ENCODE measurements around the gene EVL. TPM values are rescaled to one million over a fixed set of nuclear protein-coding genes. Genes with fewer than 3 reads are reported as not detected.

The EVL gene
- total and polyA plus RNA-seq, 2 donors (not counting 3 experiments of a cell fraction or from before 2014, with no cell fraction given): 34.6 to 62.5 TPM

DNA sequence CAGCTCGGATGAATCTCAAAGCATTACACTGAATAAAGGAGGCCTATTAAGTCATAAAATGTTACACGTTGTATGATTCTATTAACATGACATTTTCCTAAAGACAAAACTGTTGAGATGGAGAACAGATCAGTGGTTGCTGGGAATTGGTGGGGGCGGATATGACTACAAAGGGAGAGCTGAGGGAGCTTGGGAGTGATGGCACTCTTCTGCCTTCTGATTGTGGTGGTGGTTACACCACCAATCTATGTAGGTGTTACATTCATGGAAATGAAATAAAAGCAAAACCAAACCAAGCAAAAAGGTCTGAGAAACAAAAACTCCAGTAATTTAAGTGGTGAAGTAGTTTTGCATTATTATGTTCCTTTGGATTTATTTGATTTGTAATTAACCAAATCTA lies 16.4 kb upstream of the EVL start:
- Histone ChIP-seq H3K27ac (ENCODE audit: insufficient read depth, low read depth, low read length) (no peak overlapping the region), H3K4me3 (replicated peaks in 1 of 3; ENCODE audit: insufficient read depth in 1 of 3, low read depth in 1 of 3, low read length in 3 of 3) (no peak overlapping the region), H3K9me3 (replicated peaks; ENCODE audit: control insufficient read depth, insufficient read depth, low read length) (no peaks in the 10 kb centered on the region), H3K27me3 (ENCODE audit: control insufficient read depth in 2 of 2, insufficient read depth in 2 of 2, low read length in 2 of 2) (no peaks in the 10 kb centered on the region), H3K4me1 (ENCODE audit: control insufficient read depth, extremely low read depth, insufficient read depth, low read length) (no peaks in the 10 kb centered on the region), H2AFZ (ENCODE audit: low read depth, low read length) (no peak overlapping the region), H3K9ac (replicated peaks; ENCODE audit: extremely low read depth, insufficient read depth, low read length) (no peak overlapping the region), H3K4me2 (ENCODE audit: insufficient read depth, low read length) (no peak overlapping the region), H4K20me1 (replicated peaks; ENCODE audit: control insufficient read depth, extremely low read depth, insufficient read depth, low read length) (no peaks in the 10 kb centered on the region), H3K9me1 (replicated peaks; ENCODE audit: control insufficient read depth, extremely low read depth, insufficient read depth, low read length) (no peaks in the 10 kb centered on the region), H3K79me2 (ENCODE audit: control insufficient read depth, insufficient read depth, low read length) (no peaks in the 10 kb centered on the region), H3K36me3 (ENCODE audit: control insufficient read depth in 2 of 2, extremely low read depth in 1 of 2, insufficient read depth in 2 of 2, low read length in 2 of 2) (no peaks in the 10 kb centered on the region)
- FAIRE-seq (no peak), DNase-seq (ENCODE audit: low read depth, low spot score) (no peak)
- TF ChIP-seq JUN (IDR thresholded peaks at IDR 0.05; ENCODE audit: borderline replicate concordance, insufficient read depth, insufficient read length, low read depth): no peak
- CTCF ChIA-PET: interaction anchor here (1.2 kb wide), 1 partner anchor 9 kb away, joined by 3 read pairs; no protein-coding TSS in a partner anchor
- BruUV-seq (replicated peaks): no TSS peak
- dilution Hi-C loops (cut with MboI; ENCODE audit: extremely low pct_ligation_motif_present, low sequenced_read_pairs) (no loop called here), intact Hi-C loops (cut with micrococcal nuclease) (no loop called here)
- POLR2A ChIA-PET: no interaction called here

DNA sequence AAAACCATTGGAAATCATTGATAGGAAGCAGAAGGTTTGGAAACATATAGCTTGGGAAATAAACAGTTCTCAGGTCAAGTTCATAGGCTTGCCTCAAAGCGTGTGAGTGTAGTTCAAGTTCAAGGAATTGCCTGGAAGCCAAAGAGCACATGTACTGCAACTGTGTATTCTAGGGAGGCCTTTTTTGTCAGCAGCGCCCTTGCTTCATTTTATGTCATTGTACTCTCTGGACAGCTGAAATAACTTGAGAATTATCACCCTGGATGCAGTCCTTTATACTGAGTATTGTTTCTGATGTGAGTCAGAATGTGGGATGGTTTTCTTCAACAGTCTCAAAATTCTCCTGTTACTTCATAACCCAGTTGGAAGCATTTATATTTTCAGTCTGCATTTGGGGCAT lies 16.0 kb upstream of the EVL start:
- Histone ChIP-seq H3K79me2 (ENCODE audit: control insufficient read depth, insufficient read depth, low read length) (no peaks in the 10 kb centered on the region), H3K27ac (ENCODE audit: insufficient read depth, low read depth, low read length) (no peak overlapping the region), H3K36me3 (ENCODE audit: control insufficient read depth in 2 of 2, extremely low read depth in 1 of 2, insufficient read depth in 2 of 2, low read length in 2 of 2) (no peaks in the 10 kb centered on the region), H3K27me3 (ENCODE audit: control insufficient read depth in 2 of 2, insufficient read depth in 2 of 2, low read length in 2 of 2) (no peaks in the 10 kb centered on the region), H4K20me1 (replicated peaks; ENCODE audit: control insufficient read depth, extremely low read depth, insufficient read depth, low read length) (no peaks in the 10 kb centered on the region), H2AFZ (ENCODE audit: low read depth, low read length) (no peak overlapping the region), H3K4me2 (ENCODE audit: insufficient read depth, low read length) (no peak overlapping the region), H3K4me3 (replicated peaks in 1 of 3; ENCODE audit: insufficient read depth in 1 of 3, low read depth in 1 of 3, low read length in 3 of 3) (no peak overlapping the region), H3K4me1 (ENCODE audit: control insufficient read depth, extremely low read depth, insufficient read depth, low read length) (no peaks in the 10 kb centered on the region), H3K9ac (replicated peaks; ENCODE audit: extremely low read depth, insufficient read depth, low read length) (no peak overlapping the region), H3K9me1 (replicated peaks; ENCODE audit: control insufficient read depth, extremely low read depth, insufficient read depth, low read length) (no peaks in the 10 kb centered on the region), H3K9me3 (replicated peaks; ENCODE audit: control insufficient read depth, insufficient read depth, low read length) (no peaks in the 10 kb centered on the region)
- FAIRE-seq: peak; percentile 74
- intact Hi-C loops (cut with micrococcal nuclease): no loop called here
- BruUV-seq (replicated peaks): no TSS peak
- dilution Hi-C loops (cut with MboI; ENCODE audit: extremely low pct_ligation_motif_present, low sequenced_read_pairs): no loop called here
- POLR2A ChIA-PET: no interaction called here
- CTCF ChIA-PET: interaction anchor here (1.2 kb wide), 1 partner anchor 9 kb away, joined by 3 read pairs; no protein-coding TSS in a partner anchor
- peak; percentile 47 for DNase-seq (ENCODE audit: low read depth, low spot score)
- TF ChIP-seq, protein P1, sequence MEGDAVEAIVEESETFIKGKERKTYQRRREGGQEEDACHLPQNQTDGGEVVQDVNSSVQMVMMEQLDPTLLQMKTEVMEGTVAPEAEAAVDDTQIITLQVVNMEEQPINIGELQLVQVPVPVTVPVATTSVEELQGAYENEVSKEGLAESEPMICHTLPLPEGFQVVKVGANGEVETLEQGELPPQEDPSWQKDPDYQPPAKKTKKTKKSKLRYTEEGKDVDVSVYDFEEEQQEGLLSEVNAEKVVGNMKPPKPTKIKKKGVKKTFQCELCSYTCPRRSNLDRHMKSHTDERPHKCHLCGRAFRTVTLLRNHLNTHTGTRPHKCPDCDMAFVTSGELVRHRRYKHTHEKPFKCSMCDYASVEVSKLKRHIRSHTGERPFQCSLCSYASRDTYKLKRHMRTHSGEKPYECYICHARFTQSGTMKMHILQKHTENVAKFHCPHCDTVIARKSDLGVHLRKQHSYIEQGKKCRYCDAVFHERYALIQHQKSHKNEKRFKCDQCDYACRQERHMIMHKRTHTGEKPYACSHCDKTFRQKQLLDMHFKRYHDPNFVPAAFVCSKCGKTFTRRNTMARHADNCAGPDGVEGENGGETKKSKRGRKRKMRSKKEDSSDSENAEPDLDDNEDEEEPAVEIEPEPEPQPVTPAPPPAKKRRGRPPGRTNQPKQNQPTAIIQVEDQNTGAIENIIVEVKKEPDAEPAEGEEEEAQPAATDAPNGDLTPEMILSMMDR (IDR thresholded peaks at IDR 0.05; ENCODE audit: extremely low read depth in 1 of 2, insufficient read depth in 1 of 2, low read depth in 1 of 2, low read length in 2 of 2): no peak
- TF ChIP-seq, protein P2, sequence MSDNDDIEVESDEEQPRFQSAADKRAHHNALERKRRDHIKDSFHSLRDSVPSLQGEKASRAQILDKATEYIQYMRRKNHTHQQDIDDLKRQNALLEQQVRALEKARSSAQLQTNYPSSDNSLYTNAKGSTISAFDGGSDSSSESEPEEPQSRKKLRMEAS (IDR thresholded peaks at IDR 0.05; ENCODE audit: insufficient read depth, insufficient read length): no peak
- TF ChIP-seq FOS (IDR thresholded peaks at IDR 0.05; ENCODE audit: borderline replicate concordance, insufficient read depth, low read length) (no peak), POLR2AphosphoS5 (IDR thresholded peaks at IDR 0.05; ENCODE audit: insufficient read depth, low read depth, low read length) (no peak), POLR2A (IDR thresholded peaks at IDR 0.05; ENCODE audit: low read depth, low read length) (no peak), EZH2 (IDR thresholded peaks at IDR 0.05; ENCODE audit: borderline replicate concordance, low read depth, low read length, severe bottlenecking) (no peak), JUN (IDR thresholded peaks at IDR 0.05; ENCODE audit: borderline replicate concordance, insufficient read depth, insufficient read length, low read depth) (no peak), MYC (IDR thresholded peaks at IDR 0.05; ENCODE audit: low read depth, low read length) (no peak), GATA2 (IDR thresholded peaks at IDR 0.05; ENCODE audit: insufficient read depth, insufficient read length, low read depth, low read length) (no peak)

Data from endothelial cell of umbilical vein (primary cell).